Measurements from ENCODE around the gene FBRSL1. TPM values are rescaled to one million over a fixed set of nuclear protein-coding genes. Genes with fewer than 3 reads are reported as not detected.

Gene FBRSL1
- total and polyA plus RNA-seq, 2 donors (not counting 1 experiment from before 2014, with no cell fraction given): 62.6 to 112 TPM

DNA sequence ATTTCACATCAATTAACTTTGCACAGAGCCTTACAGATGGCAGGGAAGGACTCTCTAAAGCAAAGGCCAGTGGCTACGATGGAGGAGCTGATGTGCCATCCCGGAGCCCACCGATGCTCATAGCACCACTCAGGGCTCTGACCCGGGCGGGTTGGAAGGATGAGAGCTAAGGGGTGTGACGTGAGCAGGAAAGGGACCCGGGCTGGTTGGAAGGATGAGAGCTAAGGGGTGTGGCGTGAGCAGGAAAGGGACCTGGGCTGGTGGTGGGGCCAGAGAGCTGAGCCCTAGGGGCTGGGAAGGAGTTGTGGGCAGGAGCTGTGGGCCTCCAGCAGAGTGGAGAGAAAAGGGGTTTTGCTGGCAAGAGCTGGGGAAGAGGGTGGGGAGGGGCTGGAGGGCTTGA lies 3.8 kb upstream of the FBRSL1 start:
- intact Hi-C loops (cut with micrococcal nuclease): loop anchor here (5.0 kb wide), 1 partner anchor 39 kb away; no protein-coding TSS in a partner anchor
- no peak for ATAC-seq (ENCODE audit: low read depth)
- peak overlapping the region; percentile 71 for H3K27ac Mint-ChIP-seq
- CTCF ChIA-PET: interaction anchor here (1.2 to 1.9 kb wide), 3 partner anchors 47 to 71 kb away, joined by 3 to 8 read pairs (median 4); no protein-coding TSS in a partner anchor
- H3K4me1 Mint-ChIP-seq: peaks cover 47% of the 10 kb centered on the region
- peaks cover 27 to 41% of the 10 kb centered on the region in 2 donors for H3K4me1 ChIP-seq (ENCODE audit: control insufficient read depth in 2 of 2, insufficient read depth in 2 of 2, low read length in 2 of 2)
- no peak overlapping the region for H3K27ac ChIP-seq (ENCODE audit: low read length in 2 of 2)
- 88% methylated on average over 8 of the region's 8 CpGs for WGBS (ENCODE audit: insufficient coverage)
- POLR2A ChIA-PET: interaction anchor here (0.8 to 1.2 kb wide), 3 partner anchors 14 to 37 kb away, joined by 3 to 4 read pairs (median 4); no protein-coding TSS in a partner anchor
- no peaks in the 10 kb centered on the region for H3K27me3 ChIP-seq (replicated peaks in 1 of 4; ENCODE audit: control extremely low read depth in 1 of 4, control insufficient read depth in 3 of 4, insufficient read depth in 4 of 4, low read length in 3 of 4)
- H3K9me3 Mint-ChIP-seq (ENCODE audit: insufficient read depth): no peaks in the 10 kb centered on the region
- H3K4me2 ChIP-seq (replicated peaks; ENCODE audit: low read depth, low read length, poor library complexity, severe bottlenecking): no peak overlapping the region
- H3K27me3 Mint-ChIP-seq: no peaks in the 10 kb centered on the region
- TF ChIP-seq, protein P1, sequence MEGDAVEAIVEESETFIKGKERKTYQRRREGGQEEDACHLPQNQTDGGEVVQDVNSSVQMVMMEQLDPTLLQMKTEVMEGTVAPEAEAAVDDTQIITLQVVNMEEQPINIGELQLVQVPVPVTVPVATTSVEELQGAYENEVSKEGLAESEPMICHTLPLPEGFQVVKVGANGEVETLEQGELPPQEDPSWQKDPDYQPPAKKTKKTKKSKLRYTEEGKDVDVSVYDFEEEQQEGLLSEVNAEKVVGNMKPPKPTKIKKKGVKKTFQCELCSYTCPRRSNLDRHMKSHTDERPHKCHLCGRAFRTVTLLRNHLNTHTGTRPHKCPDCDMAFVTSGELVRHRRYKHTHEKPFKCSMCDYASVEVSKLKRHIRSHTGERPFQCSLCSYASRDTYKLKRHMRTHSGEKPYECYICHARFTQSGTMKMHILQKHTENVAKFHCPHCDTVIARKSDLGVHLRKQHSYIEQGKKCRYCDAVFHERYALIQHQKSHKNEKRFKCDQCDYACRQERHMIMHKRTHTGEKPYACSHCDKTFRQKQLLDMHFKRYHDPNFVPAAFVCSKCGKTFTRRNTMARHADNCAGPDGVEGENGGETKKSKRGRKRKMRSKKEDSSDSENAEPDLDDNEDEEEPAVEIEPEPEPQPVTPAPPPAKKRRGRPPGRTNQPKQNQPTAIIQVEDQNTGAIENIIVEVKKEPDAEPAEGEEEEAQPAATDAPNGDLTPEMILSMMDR (IDR thresholded peaks at IDR 0.05): no peak
- no peak for TF ChIP-seq EZH2 (IDR thresholded peaks at IDR 0.05; ENCODE audit: borderline replicate concordance, insufficient read depth, low read depth, low read length, poor library complexity, severe bottlenecking)
- H2AFZ ChIP-seq (ENCODE audit: insufficient read depth, low read depth, low read length, poor library complexity, severe bottlenecking): no peak overlapping the region
- peaks cover 0 to 10% (median 0%) of the 10 kb centered on the region in 3 donors for H3K9me3 ChIP-seq (ENCODE audit: control extremely low read depth in 1 of 3, control insufficient read depth in 2 of 3, insufficient read depth in 1 of 3, low read length in 2 of 3)
- peaks cover 5% of the 10 kb centered on the region for H4K20me1 ChIP-seq (ENCODE audit: control insufficient read depth, insufficient read depth, low read length, poor library complexity, severe bottlenecking)
- H3K9ac ChIP-seq (ENCODE audit: low read length): no peak overlapping the region
- no peak overlapping the region for H3K4me3 ChIP-seq (ENCODE audit: control extremely low read depth in 1 of 5, extremely low read depth in 1 of 5, insufficient read depth in 1 of 5, low read depth in 2 of 5, low read length in 4 of 5)
- no peak for DNase-seq
- peaks cover 6% of the 10 kb centered on the region for H3K79me2 ChIP-seq (ENCODE audit: control insufficient read depth, insufficient read depth, low read length)
- peak overlapping the region; percentile 5 for H3K4me3 Mint-ChIP-seq
- H3K36me3 ChIP-seq (replicated peaks in 1 of 2; ENCODE audit: control extremely low read depth in 1 of 2, control insufficient read depth in 1 of 2, extremely low read depth in 1 of 2, insufficient read depth in 2 of 2, low read length in 1 of 2): no peaks in the 10 kb centered on the region

DNA sequence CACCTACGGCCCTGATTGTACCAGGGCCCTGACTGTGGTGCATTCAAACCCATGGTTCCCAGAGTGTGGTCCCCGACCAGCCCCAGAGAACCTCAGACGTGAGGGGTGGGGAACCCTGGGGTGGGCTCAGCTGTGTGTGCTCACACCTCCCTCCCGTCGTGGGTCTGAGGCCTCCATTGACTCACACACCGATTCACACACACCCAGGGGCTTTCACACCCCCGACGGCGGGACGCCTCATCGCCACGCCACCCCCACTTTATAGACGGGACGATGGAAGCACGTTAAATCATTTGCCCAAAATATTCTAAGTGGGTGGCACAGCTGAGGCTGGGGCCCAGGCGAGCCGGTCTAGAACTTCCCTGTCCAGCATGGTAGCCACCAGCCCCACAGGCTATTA lies 3.4 kb upstream of the FBRSL1 start:
- H3K9ac ChIP-seq (ENCODE audit: low read length): no peak overlapping the region
- H3K4me1 ChIP-seq (ENCODE audit: control insufficient read depth in 2 of 2, insufficient read depth in 2 of 2, low read length in 2 of 2): peaks cover 28 to 41% of the 10 kb centered on the region in 2 donors
- H3K4me3 ChIP-seq (ENCODE audit: control extremely low read depth in 1 of 5, extremely low read depth in 1 of 5, insufficient read depth in 1 of 5, low read depth in 2 of 5, low read length in 4 of 5): no peak overlapping the region
- Mint-ChIP-seq H3K9me3 (ENCODE audit: insufficient read depth) (no peaks in the 10 kb centered on the region), H3K27ac (peak overlapping the region; percentile 46), H3K4me3 (no peak overlapping the region), H3K27me3 (no peaks in the 10 kb centered on the region), H3K4me1 (peaks cover 48% of the 10 kb centered on the region)
- intact Hi-C loops (cut with micrococcal nuclease): loop anchor here (5.0 kb wide), 1 partner anchor 39 kb away; no protein-coding TSS in a partner anchor
- POLR2A ChIA-PET: interaction anchor here (0.6 to 1.2 kb wide), 4 partner anchors 9 to 78 kb away, joined by 3 to 4 read pairs (median 4); no protein-coding TSS in a partner anchor
- no peak overlapping the region for H3K27ac ChIP-seq (ENCODE audit: low read length in 2 of 2)
- DNase-seq: no peak
- H3K27me3 ChIP-seq (replicated peaks in 1 of 4; ENCODE audit: control extremely low read depth in 1 of 4, control insufficient read depth in 3 of 4, insufficient read depth in 4 of 4, low read length in 3 of 4): no peaks in the 10 kb centered on the region
- H3K36me3 ChIP-seq (replicated peaks in 1 of 2; ENCODE audit: control extremely low read depth in 1 of 2, control insufficient read depth in 1 of 2, extremely low read depth in 1 of 2, insufficient read depth in 2 of 2, low read length in 1 of 2): no peaks in the 10 kb centered on the region
- no peak overlapping the region for H2AFZ ChIP-seq (ENCODE audit: insufficient read depth, low read depth, low read length, poor library complexity, severe bottlenecking)
- 92% methylated on average over 3 of the region's 17 CpGs for WGBS (ENCODE audit: insufficient coverage)
- H3K79me2 ChIP-seq (ENCODE audit: control insufficient read depth, insufficient read depth, low read length): peaks cover 10% of the 10 kb centered on the region
- no peak for TF ChIP-seq EZH2 (IDR thresholded peaks at IDR 0.05; ENCODE audit: borderline replicate concordance, insufficient read depth, low read depth, low read length, poor library complexity, severe bottlenecking)
- TF ChIP-seq, protein P1 (IDR thresholded peaks at IDR 0.05): no peak
- H3K9me3 ChIP-seq (ENCODE audit: control extremely low read depth in 1 of 3, control insufficient read depth in 2 of 3, insufficient read depth in 1 of 3, low read length in 2 of 3): peaks cover 0 to 10% (median 0%) of the 10 kb centered on the region in 3 donors
- CTCF ChIA-PET: interaction anchor here (1.2 to 1.9 kb wide), 3 partner anchors 47 to 71 kb away, joined by 3 to 8 read pairs (median 4); no protein-coding TSS in a partner anchor
- H3K4me2 ChIP-seq (replicated peaks; ENCODE audit: low read depth, low read length, poor library complexity, severe bottlenecking): no peak overlapping the region
- H4K20me1 ChIP-seq (ENCODE audit: control insufficient read depth, insufficient read depth, low read length, poor library complexity, severe bottlenecking): peaks cover 9% of the 10 kb centered on the region
- no peak for ATAC-seq (ENCODE audit: low read depth)
